C4-2B (cell line): ENCODE results near the gene UBE2Q2.

Experiments used
- CTCF ChIP-seq: fragments of 450-650 bp; conservative IDR thresholded peaks from 2 replicates; pipeline ENCODE4 v1.5.1; 2017; ENCODE audit warnings: mild to moderate bottlenecking
- ZFX ChIP-seq: fragments of 450-650 bp; IDR thresholded peaks from 2 replicates; pipeline ENCODE4 v1.6.1; 2017

GRCh38 chr15:75831806-75832102 lies 11.5 kb upstream of the UBE2Q2 start:
- TF ChIP-seq CTCF (no peak), ZFX (no peak)
